GM13976 (cell line): ENCODE results near the gene FNDC3B.

Experiments used
- DNase-seq: peaks from one replicate; pipeline ENCODE4 v3.0.0; 2012; ENCODE audit warnings: low spot score
- CTCF ChIP-seq: IDR thresholded peaks from 2 replicates; pipeline ENCODE4 v1.5.1; 2012; ENCODE audit warnings: borderline replicate concordance, mild to moderate bottlenecking; ENCODE audit not compliant: insufficient read depth; ENCODE audit errors: extremely low read depth, missing control alignments, control extremely low read depth
- in situ Hi-C: fragments of 300-500 bp; cut with MboI; formaldehyde crosslinking; loops from one replicate; pipeline ENCODE4 v1.12.0; 2022; ENCODE audit warnings: low sequenced_read_pairs, mixed read lengths, inconsistent platforms; ENCODE audit not compliant: unreplicated experiment

Gene FNDC3B

GRCh38 chr3:172185907-172186306 lies 146.5 kb downstream of the FNDC3B start:
- in situ Hi-C loops = no loop called here
- TF ChIP-seq CTCF = no peak
- DNase-seq = no peak

GRCh38 chr3:172186607-172187006 lies 147.2 kb downstream of the FNDC3B start:
- TF ChIP-seq CTCF = no peak
- DNase-seq = no peak
- in situ Hi-C loops = no loop called here

DNA sequence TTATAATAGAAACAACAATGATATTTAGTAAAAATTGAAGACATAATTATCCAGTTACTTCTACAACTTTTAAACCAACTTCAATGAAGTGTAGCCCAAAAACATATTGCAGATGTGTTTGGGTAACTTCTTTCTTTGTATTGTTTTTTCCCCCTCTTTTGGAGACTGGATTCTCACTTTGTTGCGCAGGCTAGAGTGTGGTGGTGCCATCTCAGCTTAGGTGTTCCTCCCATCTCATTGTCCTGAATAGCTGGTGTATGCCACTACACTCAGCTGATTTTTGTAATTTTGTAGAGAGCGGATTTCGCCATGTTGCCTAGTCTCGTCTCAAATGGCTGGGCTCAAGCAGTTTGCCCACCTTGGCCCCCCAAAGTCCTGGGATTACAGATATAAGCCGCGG lies 148.1 kb downstream of the FNDC3B start:
- no peak for DNase-seq
- in situ Hi-C loops = no loop called here
- TF ChIP-seq CTCF = no peak

GRCh38 chr3:172188511-172188910 lies 149.1 kb downstream of the FNDC3B start:
- no peak for TF ChIP-seq CTCF
- DNase-seq = no peak
- in situ Hi-C loops = no loop called here

- no peak for DNase-seq
- no peak for TF ChIP-seq CTCF
- in situ Hi-C loops = no loop called here
Measured at GRCh38 chr3:172189213-172189612, 149.8 kb downstream of the FNDC3B start.

GRCh38 chr3:172189987-172190603 lies 150.7 kb downstream of the FNDC3B start:
- TF ChIP-seq CTCF = no peak
- in situ Hi-C loops = no loop called here
- DNase-seq = no peak

DNA sequence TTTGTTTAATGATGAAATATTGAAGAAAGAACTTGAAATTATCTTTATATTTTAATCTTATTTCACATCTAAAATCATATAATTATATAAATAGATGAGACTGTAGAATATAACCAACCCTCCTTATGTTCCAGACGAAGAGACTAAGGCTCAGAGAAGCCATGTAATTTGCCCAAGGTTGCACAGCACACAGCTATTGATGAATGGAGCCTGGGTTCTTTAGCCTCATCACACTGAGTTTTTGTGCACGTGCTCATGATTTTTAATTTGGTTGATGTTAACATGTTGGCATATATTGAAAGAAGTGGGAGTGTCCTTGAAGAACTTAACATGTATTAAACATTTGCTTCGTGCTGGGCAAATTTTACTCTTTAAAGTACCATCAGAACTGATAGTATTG lies 151.6 kb downstream of the FNDC3B start:
- in situ Hi-C loops = no loop called here
- DNase-seq = no peak
- TF ChIP-seq CTCF = no peak
